ENCODE measurements around the gene CTH. TPM values are rescaled to one million over a fixed set of nuclear protein-coding genes. Genes with fewer than 3 reads are reported as not detected.
"Not testable (repeated sequence)": the region's sequence is repeated elsewhere in the genome, so short reads cannot be mapped to it uniquely, and the experiment has no call there.

CTH gene
- total RNA-seq: 1 to 10 TPM in 1 of 2 donors, under 1 TPM in 1; 0.76 to 2.5 TPM
- long read RNA-seq, donor 1, partial matches to known transcripts: 0 of 1 reads
- long read RNA-seq, donor 1, other reads (novel, unspliced or antisense): 0 of 1 reads
- long read RNA-seq, donor 2, partial matches to known transcripts: 0 of 1 reads
- long read RNA-seq, donor 2, other reads (novel, unspliced or antisense): 0 of 1 reads

DNA sequence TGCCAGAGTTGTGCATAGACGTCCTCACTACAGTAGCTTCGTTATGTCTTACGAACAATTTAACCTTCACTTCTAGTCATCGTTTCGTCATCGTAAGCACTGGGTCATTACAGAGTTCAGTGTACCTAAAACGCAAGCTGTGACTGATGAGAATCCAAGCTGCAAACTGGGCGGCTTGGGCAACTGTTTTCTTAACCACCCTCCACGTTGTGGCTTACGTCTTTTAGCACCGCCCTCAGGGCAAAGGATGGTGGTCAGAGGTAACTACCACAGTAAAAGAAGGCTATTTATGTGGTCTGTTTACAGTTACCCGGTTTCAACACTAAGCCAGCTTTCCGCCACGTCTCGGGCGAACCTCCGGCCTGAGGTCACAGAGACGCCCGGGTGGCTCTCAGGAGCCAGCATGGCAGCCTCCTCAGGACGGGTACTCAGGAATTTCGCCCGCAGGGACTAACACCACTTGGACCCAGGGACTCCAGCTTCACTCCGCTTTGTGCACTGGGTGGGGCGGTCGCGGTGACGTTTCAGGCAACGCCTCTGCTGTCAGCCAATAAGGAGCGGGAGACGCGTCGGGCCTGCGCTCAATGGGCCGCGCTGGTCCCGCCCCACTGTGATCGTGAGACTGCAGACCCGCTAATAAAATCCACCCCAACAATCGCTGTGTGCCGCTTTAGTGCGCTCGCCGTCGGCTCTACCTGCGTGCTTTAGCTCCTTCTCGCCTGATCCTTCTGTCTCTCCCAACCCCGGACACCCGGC, at the start of gene CTH:
Gene CTH (plus strand): TSS at position 665 of the 756 bp plus-strand sequence. CDS start 148 bp downstream, outside the sequence.
- intact Hi-C loops (cut with DNase I): loop anchor here in 1 of 2 donors (10.0 kb wide), 1 partner anchor 56 kb away; the partner anchor contains the start of gene ANKRD13C
- DNase-seq (ENCODE audit: low spot score): peak; percentile 98

DNA sequence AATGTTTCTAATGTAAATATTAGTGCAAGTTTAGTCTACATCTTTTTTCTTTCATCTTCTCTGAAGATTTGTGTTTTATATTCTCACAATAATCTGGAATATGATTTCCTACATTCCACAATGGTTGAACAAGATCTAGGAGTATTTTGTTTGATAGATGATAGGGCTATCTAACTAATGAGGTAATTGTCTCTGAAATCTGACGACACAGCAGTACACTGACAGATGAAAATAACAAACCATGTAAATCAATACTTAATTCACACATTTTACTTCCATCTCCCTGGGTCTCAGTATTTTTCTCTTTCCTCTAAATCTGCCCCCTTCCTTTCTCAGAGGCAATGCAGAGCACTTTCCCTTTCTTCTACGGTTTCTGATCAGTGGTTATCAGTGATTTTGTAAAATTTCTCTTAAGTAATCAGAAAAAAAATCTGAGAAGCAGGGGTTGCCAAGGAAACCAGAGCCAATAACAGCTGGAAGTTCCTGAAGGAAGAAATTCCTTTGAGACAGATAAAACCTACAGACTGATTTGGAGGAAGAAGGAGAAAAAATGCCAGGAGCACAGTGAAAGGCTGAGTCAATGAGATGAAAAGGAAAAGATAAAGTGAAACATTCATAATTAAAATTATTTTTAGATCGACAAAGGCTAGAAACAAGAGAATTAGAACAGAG, 49.2 kb upstream of the CTH start:
- DNase-seq (ENCODE audit: low spot score): no peak
- intact Hi-C loops (cut with DNase I): no loop called here

DNA sequence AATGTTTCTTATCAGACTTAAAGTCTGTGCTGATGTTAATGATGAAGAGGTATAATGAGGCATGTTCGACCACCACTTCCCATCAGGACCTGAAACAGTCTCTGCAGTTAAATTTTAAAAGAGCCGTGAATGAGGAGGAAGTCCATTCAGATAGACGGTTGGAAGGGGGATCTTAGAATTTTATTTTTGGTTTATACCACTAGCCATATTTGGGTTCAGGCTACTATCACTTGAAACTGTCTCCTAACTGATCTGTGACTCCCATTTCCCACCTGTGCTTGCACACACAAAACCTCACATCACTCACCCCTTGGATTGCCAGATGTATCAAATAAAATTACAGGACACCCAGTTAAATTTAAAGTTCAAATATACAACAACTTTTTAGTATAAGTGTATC, 46.6 kb upstream of the CTH start:
- intact Hi-C loops (cut with DNase I): no loop called here
- no peak for DNase-seq (ENCODE audit: low spot score)

DNA sequence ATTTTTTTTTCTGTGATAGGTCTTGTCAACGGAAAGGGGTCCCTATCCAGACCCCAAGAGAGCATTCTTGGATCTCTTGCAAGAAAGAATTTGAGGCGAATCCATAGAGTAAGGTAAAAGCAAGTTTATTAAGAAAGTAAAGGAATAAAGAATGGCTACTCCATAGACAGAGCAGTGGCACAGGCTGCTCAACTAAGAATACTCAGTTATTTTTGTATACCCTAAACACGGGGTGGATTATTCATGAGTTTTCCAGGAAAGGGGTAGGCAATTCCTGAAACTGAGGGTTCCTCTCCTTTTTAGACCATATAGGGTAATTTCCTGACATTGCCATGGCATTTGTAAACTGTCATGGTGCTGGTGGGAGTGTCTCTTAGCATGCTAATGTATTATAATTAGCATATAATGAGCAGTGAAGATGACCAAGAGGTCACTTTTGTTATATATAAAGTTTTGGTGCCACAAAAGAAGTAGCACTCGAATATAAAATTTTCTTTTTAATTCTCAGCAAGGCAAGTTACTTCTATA, 44.6 kb upstream of the CTH start:
- DNase-seq (ENCODE audit: low spot score); intact Hi-C loops (cut with DNase I): not testable (repeated sequence)

DNA sequence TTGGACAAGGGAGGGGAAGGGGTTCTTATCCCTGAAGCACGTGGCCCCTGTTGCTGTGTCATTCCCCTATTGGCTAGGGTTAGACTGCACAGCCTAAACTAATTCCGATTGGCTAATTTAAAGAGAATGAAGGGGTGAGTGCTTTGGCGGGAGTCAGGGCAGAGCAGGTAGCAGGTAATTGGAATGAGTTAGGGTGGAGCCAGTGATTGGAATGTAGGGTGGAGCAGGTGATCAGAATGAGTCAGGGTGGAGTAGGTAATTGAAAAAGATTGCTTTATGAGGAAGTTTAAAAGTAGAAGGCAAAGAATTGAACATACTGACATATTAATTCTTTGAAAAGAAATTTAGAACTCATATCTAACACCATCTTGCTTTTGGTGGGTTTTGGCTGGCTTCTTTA, 44.1 kb upstream of the CTH start:
- DNase-seq (ENCODE audit: low spot score); intact Hi-C loops (cut with DNase I): not testable (repeated sequence)

DNA sequence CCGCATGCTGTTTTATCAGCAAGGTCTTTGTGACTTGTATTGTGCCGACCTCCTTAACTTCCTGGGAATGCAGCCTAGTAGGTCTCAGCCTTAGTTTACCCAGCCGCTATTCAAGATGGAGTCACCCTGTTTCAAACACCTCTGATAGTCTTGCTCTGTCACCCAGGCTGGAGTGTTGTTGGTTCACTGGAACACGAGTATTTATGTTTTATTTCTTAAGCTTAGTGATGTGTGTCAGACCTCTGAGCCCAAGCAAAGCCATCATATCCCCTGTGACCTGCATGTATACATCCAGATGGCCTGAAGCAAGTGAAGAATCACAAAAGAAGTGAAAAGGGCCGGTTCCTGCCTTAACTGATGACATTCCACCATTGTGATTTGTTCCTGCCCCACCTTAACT, 43.7 kb upstream of the CTH start:
- DNase-seq (ENCODE audit: low spot score); intact Hi-C loops (cut with DNase I): not testable (repeated sequence)

DNA sequence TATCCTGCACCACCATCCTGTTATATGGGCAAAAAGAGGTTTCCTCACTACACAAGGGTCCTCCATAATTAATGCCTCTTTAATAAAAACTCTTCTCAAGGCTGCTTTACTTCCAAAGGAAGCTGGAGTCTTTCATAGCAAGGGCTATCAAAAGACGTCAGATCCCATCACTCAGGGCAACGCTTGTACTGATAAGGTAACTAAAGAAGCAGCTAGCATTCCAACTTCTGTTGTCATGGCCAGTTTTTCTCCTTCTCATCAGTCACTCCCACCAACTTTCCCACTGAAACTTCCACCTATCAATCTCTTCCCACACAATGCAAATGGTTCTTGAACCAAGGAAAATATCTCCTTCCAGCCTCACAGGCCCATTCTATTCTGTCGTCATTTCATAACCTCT, 39.5 kb upstream of the CTH start:
- DNase-seq (ENCODE audit: low spot score); intact Hi-C loops (cut with DNase I): not testable (repeated sequence)

DNA sequence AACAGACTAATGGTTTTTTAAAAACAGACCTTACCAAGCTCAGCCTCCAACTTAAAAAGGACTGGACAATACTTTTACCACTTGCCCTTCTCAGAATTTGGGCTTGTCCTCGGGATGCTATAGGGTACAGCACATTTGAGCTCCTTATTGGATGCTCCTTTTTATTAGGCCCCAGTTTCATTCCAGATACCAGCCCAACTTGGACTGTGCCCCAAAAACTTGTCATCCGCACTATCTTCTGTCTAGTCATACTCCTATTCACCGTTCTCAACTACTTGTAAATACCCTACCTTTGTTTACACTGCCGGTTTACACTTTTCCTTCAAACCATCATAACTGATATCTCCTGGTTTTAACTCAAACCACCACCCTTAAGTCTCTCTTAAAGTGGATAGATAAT, 38.6 kb upstream of the CTH start:
- DNase-seq (ENCODE audit: low spot score): no peak
- intact Hi-C loops (cut with DNase I): no loop called here

DNA sequence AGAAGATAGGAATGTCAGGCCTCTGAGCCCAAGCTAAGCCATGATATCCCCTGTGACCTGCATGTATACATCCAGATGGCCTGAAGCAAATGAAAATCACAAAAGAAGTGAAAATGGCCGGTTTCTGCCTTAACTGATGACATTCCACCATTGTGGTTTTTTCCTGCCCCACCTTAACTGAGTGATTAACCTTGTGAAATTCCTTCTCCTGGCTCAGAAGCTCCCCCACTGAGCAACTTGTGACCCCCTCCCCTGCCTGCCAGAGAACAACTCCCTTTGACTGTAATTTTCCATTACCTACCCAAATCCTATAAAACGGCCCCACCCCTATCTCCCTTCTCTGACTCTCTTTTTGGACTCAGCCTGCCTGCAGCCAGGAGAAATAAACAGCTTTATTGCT, 37.5 kb upstream of the CTH start:
- DNase-seq (ENCODE audit: low spot score); intact Hi-C loops (cut with DNase I): not testable (repeated sequence)

DNA sequence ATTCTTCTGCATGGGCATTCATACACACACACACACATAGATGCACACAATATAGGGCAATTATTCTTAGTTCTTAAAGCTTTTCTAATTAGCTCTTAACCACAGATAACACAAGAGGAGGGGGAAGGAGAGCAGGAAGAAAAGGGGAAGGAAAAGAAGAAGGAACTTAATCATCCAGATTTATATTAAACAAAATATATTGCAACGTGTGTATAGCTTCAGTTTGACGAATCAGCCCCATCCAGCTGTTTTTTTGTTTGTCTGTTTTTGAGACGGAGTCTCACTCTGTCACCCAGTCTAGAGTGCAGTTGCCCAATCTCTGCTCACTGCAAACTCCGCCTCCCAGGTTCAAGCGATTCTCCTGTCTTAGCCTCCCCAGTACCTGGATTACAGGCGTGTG, 34.9 kb upstream of the CTH start:
- intact Hi-C loops (cut with DNase I): no loop called here
- DNase-seq (ENCODE audit: low spot score): no peak

DNA sequence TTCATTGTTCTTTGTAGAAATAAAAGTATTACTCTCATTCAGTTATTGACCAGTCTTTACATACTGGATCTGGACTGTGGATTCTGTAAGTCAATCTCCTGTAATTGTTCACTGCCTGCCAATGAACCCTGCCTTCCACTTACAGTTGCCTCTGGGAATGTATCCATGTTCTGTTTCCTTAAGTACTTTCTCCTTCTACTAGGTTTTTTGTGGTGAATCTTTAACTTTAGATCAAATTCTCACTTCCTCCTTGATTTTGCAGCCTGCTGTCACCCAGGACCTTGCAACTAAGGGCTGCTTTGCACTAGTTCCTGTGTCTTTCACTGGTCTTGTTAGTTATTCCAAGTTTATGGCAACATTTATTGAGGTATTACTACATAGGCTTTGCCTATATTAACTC, 28.4 kb upstream of the CTH start:
- no peak for DNase-seq (ENCODE audit: low spot score)
- intact Hi-C loops (cut with DNase I): no loop called here

DNA sequence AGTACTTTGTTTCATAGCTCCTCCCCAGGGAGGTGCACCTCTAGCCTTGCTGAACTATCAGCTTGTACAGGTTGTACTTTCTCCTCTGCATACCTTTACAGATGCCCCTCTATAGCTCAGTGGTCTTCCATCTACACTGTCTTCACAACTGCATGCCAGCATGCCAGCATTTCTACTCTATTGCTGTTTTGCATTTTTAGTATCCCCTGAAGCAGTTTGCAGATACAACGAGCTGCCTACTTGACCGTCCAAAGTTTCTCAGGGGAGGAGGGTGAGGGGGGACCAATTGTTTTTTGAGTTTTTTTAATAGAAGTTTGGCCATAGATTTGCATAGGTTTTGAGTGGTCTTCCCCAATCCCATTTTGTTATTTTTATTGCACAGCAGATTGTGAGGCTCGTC, 27.6 kb upstream of the CTH start:
- DNase-seq (ENCODE audit: low spot score): no peak
- intact Hi-C loops (cut with DNase I): no loop called here

DNA sequence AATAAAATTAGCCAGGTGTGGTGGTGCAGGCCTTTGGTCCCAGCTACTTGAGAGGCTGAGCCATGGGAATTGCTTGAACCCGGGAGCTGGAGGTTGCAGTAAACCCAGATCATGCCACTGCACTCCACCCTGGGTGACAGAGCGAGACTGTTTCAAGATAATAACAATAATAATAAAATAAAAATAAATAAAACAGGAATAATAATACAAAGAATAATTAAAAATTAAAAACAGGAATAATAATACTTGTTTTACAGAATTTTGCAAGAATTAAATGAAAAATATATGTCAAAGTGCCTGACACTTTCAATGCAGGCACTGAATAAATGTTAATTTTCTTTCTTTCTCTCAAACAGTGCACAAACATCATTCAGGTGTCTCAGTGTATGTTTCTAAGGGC, 26.5 kb upstream of the CTH start:
- no peak for DNase-seq (ENCODE audit: low spot score)
- intact Hi-C loops (cut with DNase I): no loop called here

DNA sequence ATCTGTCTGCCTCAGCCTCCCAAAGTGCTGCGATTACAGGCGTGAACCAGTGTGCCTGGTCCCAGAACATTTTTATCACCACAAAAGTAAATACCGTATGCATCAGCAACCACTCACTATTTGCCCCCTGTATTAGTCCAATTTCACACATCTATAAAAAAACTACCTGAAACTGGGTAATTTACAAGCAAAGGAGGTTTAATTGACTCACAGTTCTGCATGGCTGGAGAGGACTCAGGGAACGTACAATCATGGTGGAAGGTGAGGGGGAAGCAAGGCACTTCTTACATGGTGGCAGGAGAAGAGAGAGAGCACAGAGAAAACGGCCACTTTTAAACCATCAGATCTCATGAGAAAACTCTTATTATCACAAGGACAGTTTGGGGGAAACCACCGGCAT, 25.6 kb upstream of the CTH start:
- DNase-seq (ENCODE audit: low spot score): no peak
- intact Hi-C loops (cut with DNase I): no loop called here

DNA sequence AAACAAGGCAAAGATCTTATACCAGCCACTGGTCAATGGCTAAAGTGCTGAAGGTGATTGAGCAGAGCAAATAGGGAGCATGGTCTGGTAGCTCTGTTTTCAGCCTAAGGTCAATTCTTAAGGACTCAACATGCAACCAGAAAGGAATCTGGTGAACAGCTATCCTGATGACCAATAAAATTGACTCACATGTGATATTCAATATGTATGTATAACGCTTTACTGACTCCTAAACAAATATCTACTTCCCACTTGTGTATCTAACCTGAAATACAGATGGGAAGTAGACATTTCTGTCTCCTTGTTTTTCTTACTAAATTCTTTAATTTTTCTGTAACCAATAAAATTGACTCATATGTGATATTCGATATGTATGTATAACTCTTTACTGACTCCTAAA, 24.9 kb upstream of the CTH start:
- intact Hi-C loops (cut with DNase I): no loop called here
- no peak for DNase-seq (ENCODE audit: low spot score)

DNA sequence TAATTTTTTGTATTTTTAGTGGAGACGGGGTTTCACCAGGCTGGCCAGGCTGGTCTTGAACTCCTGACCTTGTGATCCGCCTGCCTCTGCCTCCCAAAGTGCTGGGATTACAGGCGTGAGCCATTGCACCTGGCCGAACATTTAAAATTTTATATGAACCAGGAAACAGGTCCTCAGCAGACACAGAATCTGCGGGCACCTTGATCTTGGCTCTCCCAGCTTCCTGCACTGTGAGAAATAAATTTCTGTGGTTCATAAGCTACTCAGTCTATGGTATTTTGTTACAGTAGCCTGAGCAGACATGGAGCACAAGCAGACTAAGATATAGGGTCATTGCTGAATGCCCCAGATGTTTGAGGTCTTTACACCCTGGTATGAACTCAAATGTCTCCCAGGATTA, 23.6 kb upstream of the CTH start:
- DNase-seq (ENCODE audit: low spot score): no peak

DNA sequence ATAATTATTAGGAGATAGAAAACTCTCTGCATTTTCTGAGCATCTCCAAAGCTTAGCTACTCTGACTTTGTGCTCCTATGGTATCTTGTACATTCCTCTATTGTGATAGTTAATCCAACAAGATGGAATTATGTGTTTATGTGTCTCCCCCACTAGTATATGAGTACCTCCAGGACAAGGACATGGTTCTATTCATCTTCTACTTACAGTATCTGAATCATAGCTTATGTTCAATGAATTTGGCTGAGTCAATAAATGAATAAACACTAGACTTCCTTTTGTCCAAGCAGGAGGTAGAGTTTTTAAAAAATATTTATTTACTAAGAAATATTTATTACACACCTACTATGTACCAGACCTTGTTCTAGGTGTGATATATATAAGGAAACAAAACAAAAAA, 18.4 kb upstream of the CTH start:
- DNase-seq (ENCODE audit: low spot score): no peak
- intact Hi-C loops (cut with DNase I): no loop called here

More for the DNA sequence above, 23.6 kb upstream of the CTH start:
- intact Hi-C loops (cut with DNase I): no loop called here

DNA sequence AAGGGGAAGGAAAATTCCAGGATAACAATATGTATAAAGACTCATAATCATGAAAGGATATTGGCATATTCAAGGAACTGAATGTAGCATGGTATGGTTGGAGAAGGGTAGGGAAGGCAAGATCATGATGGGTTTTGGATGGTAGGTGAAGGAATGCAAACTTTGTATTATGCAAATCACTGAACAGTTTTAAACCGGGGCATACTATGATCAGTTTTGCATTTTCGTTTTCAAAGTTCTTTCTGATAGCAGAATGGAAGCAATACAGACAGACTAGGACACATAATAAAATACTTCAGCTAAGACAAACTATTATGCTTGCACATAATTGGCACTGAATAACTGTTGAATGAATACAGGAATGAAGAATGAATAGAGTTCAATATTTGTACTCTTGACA, 14.5 kb upstream of the CTH start:
- intact Hi-C loops (cut with DNase I): no loop called here
- DNase-seq (ENCODE audit: low spot score): no peak

DNA sequence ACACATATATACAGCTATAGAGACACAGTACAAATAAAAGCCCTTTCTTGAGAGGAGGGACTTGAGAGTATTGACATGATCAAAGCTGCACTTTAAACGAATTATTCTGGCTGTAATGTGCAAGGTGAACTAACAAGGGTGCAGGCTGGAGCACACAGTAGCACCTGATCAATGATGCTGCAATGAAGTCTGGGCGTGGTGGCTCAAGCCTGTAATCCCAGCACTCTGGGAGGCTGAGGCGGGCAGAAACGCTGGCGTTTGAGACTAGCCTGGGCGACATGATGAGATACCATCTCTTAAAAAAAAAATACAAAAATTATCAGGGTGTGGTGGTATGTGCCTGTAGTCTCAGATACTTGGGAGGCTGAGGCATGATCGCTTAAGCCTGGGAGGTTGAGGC, 14.1 kb upstream of the CTH start:
- intact Hi-C loops (cut with DNase I): no loop called here
- DNase-seq (ENCODE audit: low spot score): no peak

DNA sequence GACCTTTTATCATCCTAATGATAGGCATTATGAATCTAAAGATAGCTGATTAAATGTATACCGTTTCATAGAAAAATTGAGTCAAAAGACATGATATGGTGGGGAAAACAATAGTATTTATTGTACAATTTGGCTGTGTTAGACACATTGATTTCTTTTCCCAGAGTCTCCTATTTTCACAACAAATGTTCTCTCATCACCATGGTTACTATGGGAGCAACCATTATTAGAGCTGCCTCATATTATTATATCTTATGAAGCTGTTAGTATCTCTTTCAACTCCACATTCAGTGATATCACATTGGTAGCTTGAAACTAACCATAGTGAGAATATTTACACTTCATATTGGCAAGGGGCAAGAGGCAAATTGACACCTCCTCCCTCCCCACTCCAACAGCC, 10.7 kb upstream of the CTH start:
- DNase-seq (ENCODE audit: low spot score): no peak
- intact Hi-C loops (cut with DNase I): no loop called here
